ENCODE data around the gene TBC1D22A. TPM values are rescaled to one million over a fixed set of nuclear protein-coding genes. Genes with fewer than 3 reads are reported as not detected.

Gene TBC1D22A
- polyA plus RNA-seq, 1 of the 3 experiments (the other 2 are of a cell fraction) = 16.5 TPM

DNA sequence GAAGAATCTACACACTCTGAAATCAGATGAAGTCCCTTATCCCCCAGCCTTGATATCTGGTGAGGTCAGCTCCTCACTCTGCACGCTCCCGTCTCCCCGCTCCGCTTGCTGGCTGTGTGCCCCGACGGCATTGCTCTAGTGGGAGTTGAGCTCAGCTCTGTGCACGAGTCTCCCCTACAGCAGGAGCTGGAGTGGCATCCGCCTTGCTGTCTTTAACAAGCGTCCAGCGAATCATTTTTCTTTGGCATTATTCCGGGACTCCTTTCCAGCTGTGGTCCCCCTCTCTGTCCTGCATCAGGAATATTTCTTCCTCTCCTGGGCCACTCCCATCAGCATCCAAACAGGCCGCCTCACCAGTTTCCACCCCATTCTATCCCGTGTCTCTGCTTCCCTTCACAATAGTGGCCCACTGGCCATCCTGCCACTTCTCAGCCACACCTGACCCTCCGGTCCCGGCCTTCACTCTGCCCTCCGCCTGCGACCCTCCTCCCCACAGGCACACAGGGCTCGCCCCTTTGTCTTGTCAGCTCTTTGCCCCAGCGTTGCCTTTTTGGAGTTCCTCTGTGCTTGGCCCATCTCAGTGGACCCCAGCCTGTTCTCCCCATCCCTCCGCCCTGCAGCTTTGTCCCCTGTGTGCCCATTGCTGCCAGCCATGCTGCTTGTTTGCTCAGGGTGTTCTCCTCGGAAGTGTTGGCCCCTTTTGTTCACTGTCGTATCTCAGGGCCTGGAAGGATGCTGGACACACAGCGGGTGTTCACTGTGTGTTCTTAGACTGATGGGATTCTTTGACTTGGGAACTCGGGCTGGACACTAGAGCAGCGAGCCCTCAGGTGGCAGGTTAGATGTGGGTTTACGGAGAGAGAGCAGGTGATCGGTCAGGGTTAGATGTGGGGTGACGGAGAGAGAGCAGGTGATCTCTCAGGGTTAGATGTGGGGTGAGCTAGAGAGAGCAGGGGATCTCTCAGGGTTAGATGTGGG is 441.8 kb downstream of the TBC1D22A start:
- no peak overlapping the region for H3K4me3 ChIP-seq (ENCODE audit: low read depth in 2 of 2, low read length in 1 of 2)
- POLR2A ChIA-PET = no interaction called here
- H2AFZ ChIP-seq (ENCODE audit: low read depth) = no peak overlapping the region
- CTCF ChIA-PET = interaction anchor here (0.9 kb wide), 1 partner anchor 9 kb away, joined by 4 read pairs; no protein-coding TSS in a partner anchor
- H3K27ac ChIP-seq (ENCODE audit: low read depth in 2 of 2, low read length in 1 of 2) = no peak overlapping the region
- H3K27me3 ChIP-seq (ENCODE audit: insufficient read depth) = no peaks in the 10 kb centered on the region
- DNase-seq = no peak
- WGBS (ENCODE audit: low lambda C conversion rate) = 58% methylated on average over 28 of the region's 28 CpGs
- no peaks in the 10 kb centered on the region for H3F3A ChIP-seq (replicated peaks; ENCODE audit: insufficient read depth)
- no peaks in the 10 kb centered on the region for H3K9me2 ChIP-seq
- H3K9ac ChIP-seq = no peak overlapping the region
- TF ChIP-seq CHD2 (IDR thresholded peaks at IDR 0.05; ENCODE audit: low read length, partially characterized antibody) (no peak), TEAD4 (IDR thresholded peaks at IDR 0.05; ENCODE audit: borderline replicate concordance, insufficient read depth) (no peak), POLR2AphosphoS5 (IDR thresholded peaks at IDR 0.05; ENCODE audit: low read depth, low read length) (no peak), TAF1 (IDR thresholded peaks at IDR 0.05; ENCODE audit: borderline replicate concordance, low read depth, low read length) (no peak), ELF1 (IDR thresholded peaks at IDR 0.05) (no peak), NFIC (IDR thresholded peaks at IDR 0.05; ENCODE audit: borderline replicate concordance) (no peak), TCF12 (IDR thresholded peaks at IDR 0.05) (no peak), FOSL2 (IDR thresholded peaks at IDR 0.05; ENCODE audit: borderline replicate concordance, low read depth) (no peak), EP300 (IDR thresholded peaks at IDR 0.05; ENCODE audit: borderline replicate concordance in 1 of 2, low read depth in 1 of 2, low read length in 1 of 2) (no peak), RFX5 (IDR thresholded peaks at IDR 0.05; ENCODE audit: low read length) (no peak), RXRA (IDR thresholded peaks at IDR 0.05; ENCODE audit: borderline replicate concordance, low read depth) (no peak), GATA2 (CRISPR knock-in tag; IDR thresholded peaks at IDR 0.05) (no peak), YY1 (IDR thresholded peaks at IDR 0.05; ENCODE audit: low read depth) (no peak), NRF1 (IDR thresholded peaks at IDR 0.05; ENCODE audit: low read depth, low read length) (no peak)
- TF ChIP-seq, protein P1, sequence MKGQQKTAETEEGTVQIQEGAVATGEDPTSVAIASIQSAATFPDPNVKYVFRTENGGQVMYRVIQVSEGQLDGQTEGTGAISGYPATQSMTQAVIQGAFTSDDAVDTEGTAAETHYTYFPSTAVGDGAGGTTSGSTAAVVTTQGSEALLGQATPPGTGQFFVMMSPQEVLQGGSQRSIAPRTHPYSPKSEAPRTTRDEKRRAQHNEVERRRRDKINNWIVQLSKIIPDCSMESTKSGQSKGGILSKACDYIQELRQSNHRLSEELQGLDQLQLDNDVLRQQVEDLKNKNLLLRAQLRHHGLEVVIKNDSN (IDR thresholded peaks at IDR 0.05; ENCODE audit: borderline replicate concordance, low read depth) = no peak
- TF ChIP-seq, protein P2, sequence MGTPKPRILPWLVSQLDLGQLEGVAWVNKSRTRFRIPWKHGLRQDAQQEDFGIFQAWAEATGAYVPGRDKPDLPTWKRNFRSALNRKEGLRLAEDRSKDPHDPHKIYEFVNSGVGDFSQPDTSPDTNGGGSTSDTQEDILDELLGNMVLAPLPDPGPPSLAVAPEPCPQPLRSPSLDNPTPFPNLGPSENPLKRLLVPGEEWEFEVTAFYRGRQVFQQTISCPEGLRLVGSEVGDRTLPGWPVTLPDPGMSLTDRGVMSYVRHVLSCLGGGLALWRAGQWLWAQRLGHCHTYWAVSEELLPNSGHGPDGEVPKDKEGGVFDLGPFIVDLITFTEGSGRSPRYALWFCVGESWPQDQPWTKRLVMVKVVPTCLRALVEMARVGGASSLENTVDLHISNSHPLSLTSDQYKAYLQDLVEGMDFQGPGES (IDR thresholded peaks at IDR 0.05; ENCODE audit: low read depth, low read length) = no peak
- TF ChIP-seq, protein P3, sequence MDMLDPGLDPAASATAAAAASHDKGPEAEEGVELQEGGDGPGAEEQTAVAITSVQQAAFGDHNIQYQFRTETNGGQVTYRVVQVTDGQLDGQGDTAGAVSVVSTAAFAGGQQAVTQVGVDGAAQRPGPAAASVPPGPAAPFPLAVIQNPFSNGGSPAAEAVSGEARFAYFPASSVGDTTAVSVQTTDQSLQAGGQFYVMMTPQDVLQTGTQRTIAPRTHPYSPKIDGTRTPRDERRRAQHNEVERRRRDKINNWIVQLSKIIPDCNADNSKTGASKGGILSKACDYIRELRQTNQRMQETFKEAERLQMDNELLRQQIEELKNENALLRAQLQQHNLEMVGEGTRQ (IDR thresholded peaks at IDR 0.05; ENCODE audit: borderline replicate concordance, low read depth, low read length) = no peak
- TF ChIP-seq, protein P4, sequence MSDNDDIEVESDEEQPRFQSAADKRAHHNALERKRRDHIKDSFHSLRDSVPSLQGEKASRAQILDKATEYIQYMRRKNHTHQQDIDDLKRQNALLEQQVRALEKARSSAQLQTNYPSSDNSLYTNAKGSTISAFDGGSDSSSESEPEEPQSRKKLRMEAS (IDR thresholded peaks at IDR 0.05; ENCODE audit: low read depth) = no peak
- TF ChIP-seq, protein P5, sequence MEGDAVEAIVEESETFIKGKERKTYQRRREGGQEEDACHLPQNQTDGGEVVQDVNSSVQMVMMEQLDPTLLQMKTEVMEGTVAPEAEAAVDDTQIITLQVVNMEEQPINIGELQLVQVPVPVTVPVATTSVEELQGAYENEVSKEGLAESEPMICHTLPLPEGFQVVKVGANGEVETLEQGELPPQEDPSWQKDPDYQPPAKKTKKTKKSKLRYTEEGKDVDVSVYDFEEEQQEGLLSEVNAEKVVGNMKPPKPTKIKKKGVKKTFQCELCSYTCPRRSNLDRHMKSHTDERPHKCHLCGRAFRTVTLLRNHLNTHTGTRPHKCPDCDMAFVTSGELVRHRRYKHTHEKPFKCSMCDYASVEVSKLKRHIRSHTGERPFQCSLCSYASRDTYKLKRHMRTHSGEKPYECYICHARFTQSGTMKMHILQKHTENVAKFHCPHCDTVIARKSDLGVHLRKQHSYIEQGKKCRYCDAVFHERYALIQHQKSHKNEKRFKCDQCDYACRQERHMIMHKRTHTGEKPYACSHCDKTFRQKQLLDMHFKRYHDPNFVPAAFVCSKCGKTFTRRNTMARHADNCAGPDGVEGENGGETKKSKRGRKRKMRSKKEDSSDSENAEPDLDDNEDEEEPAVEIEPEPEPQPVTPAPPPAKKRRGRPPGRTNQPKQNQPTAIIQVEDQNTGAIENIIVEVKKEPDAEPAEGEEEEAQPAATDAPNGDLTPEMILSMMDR (IDR thresholded peaks at IDR 0.05) = no peak
- no peaks in the 10 kb centered on the region for H3K9me3 ChIP-seq
- no peak overlapping the region for H3K4me2 ChIP-seq
- H3K36me3 ChIP-seq (replicated peaks in 1 of 2; ENCODE audit: control insufficient read depth in 1 of 2, insufficient read depth in 2 of 2, low read length in 1 of 2) = no peaks in the 10 kb centered on the region
- no peaks in the 10 kb centered on the region for H3K4me1 ChIP-seq (ENCODE audit: control insufficient read depth in 1 of 2, insufficient read depth in 2 of 2, low read depth in 1 of 2, low read length in 1 of 2)
- H4K20me1 ChIP-seq (ENCODE audit: insufficient read depth) = no peaks in the 10 kb centered on the region
- no peaks in the 10 kb centered on the region for H3K79me2 ChIP-seq (ENCODE audit: insufficient read depth)
